COLO829 (cell line): Measurements from ENCODE around the gene ZNF264.
"Not testable (repeated sequence)": the region's sequence is repeated elsewhere in the genome, so short reads cannot be mapped to it uniquely, and the experiment has no call there.

Experiments used
- DNase-seq: peaks from one replicate; pipeline ENCODE4 v3.0.0; 2012; ENCODE audit warnings: low spot score

The ZNF264 gene

DNA sequence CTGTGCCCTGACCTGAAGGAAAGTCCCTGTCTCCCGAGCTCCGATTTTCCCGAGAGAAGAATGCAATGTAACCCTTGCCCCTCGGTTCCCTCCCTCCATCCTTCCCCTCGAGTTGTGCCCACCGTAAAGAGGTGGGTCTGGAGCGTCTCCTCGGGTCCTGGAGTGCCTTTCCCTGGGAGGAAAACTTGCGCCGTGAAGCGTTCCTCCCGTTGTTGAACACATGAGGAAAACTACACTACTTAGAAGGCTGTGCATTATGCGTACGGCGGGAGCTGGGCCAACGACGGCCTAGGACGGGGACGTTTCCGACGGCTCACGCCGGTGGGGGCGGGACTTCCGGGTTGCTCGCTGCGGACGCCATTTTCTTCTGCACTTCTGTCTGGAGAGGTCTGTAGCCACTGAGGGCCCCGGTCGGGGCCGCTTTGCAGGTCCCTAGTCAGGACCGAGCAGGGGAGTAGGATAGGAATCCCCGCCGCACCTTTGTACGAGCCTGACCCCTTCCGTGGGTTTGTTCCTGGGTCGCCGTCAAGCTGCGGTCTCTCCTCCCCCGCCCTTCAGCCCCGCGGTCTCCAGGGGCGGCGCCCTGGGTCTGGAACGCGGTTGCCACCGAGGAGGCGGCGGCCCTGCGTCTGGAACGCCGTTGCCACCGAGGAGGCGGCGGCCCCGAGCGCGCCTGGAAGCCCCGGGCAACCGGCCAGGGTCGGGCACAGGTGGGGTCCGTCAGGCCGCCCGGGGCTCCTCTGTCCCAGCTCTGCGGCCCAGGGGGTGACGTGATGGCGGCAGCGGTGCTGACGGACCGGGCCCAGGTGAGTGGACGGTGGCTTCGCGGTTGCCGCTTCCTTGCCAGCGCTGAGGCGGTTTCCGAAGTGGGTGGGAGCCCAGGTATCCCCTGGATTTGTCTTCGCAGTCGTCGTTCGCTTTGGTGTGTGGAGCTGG, at the start of gene ZNF264:
ZNF264 (plus strand) TSS at position 360 of the 936 bp plus-strand sequence; CDS start at position 774, 414 bp downstream.
- DNase-seq = peak; percentile 76

GRCh38 chr19:57141699-57142098, 49.6 kb upstream of the ZNF264 start:
- no peak for DNase-seq

GRCh38 chr19:57152921-57153320, 38.4 kb upstream of the ZNF264 start:
- no peak for DNase-seq

GRCh38 chr19:57161985-57162539, 29.2 kb upstream of the ZNF264 start:
- DNase-seq = no peak

GRCh38 chr19:57165846-57166245, 25.5 kb upstream of the ZNF264 start:
- no peak for DNase-seq

GRCh38 chr19:57167385-57167784, 23.9 kb upstream of the ZNF264 start, which contains the start of gene DUXA:
Gene DUXA, minus strand, starts transcription at chr19:57167485. Its CDS starts 42 bp downstream, at chr19:57167443.
- DNase-seq = no peak

GRCh38 chr19:57171551-57172081, 19.7 kb upstream of the ZNF264 start:
- DNase-seq = no peak

DNA sequence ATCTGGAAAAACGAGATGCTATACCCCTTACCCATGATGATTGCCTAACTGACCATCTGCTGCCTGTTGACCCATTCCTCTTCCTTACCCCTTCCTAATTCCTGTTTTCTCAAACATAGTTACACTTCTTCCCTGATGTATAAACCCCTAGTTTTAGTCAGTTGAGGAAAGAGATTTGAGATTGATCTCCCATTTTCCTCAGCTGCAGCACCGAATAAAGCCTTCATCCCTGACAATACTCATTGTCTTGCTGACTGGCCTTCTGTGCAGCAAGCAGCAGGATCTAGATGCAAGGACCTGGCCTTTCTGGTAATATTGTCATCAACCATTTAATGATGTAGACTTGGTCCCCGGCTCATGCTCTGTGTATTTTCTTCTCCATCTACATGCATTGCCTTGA, 999 bp upstream of the ZNF264 start:
- no peak for DNase-seq

GRCh38 chr19:57192077-57192420, 749 bp downstream of the ZNF264 start:
- DNase-seq = no peak

- DNase-seq = no peak
These were observed 1.7 kb downstream of the ZNF264 start for GRCh38 chr19:57192993-57193392.

DNA sequence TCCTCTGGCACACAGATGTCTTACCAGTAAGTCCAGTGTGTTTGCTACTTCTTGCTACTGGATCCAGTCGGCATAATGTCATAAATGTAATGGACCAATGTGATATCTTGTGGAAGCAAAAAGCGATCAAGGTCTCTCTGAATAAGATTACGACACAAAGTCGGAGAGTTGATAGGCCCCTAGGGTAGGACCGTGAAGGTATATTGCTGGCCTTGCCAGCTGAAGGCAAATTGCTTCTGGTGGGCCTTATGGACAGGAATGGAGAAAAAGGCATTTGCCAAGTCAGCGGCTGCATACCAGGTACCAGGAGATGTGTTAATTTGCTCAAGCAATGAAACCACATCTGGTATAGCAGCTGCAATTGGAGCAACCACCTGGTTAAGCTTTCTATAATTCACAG, 6.6 kb downstream of the ZNF264 start:
- not testable (repeated sequence) for DNase-seq

DNA sequence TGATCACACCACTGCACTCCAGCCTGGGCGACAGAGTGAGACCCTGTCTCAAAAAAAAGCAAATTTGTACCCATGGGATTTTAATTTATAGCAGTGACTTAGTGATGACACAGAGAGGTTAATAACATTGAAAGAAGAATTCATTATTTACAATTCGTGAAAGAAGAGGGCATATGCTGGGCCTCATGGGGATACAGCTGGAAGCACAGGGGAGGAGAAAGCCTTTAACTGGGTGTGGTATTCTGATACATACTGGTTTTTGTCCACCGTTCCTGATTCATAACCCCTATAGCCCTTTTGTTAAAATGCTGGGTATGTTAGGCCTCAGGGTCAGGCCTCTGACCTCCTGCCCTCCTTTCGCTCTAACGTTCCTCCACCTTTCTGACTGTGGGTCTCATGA, 10.9 kb downstream of the ZNF264 start:
- no peak for DNase-seq

DNA sequence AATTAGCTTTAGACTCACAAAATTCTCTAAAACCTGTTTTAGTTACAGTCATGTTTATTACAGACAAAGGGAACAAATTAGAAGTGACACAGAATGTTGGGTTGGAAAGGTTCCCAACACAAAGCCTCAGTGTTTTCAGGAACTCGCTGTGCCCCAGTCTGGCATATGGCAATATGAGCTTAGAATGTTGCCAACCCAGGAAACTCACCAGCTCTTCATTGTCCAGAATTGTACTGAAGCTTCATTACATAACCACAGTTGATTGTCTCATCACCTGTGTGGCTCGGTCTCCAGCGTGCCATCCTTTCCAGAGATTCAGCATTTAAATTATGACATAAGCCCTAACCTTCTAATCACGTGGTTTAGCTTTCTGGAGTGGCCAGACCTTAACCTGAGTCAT, 19.1 kb downstream of the ZNF264 start:
- DNase-seq = no peak

DNA sequence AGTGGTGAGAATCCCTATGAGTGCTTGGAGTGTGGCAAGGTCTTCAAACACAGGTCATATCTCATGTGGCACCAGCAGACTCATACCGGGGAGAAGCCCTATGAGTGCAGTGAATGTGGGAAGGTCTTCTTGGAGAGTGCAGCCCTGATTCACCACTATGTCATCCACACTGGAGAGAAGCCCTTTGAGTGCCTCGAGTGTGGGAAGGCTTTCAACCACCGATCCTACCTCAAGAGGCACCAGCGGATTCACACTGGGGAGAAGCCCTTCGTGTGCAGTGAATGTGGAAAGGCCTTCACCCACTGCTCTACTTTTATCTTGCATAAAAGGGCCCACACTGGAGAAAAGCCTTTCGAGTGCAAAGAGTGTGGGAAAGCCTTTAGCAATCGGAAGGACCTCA, 20.8 kb downstream of the ZNF264 start:
- DNase-seq = no peak

DNA sequence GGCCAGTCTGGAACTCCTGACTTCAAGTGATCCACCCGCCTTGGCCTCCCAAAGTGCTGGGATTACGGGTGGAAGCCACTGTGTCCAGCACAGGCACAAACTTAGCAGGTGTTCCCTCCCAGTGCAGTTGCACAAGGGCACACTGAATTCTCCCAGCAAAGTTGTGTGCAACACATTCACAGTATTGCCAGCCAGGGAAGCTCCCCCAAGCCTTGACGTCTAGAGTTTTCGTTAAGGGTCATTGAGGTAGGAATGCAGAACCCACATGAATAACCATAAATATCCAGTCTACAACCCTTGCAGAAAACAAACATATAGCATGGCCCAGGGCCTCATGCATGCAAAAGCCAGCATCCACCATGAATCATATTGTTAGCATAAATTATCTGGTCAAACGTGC, 36.2 kb downstream of the ZNF264 start:
- DNase-seq = no peak

DNA sequence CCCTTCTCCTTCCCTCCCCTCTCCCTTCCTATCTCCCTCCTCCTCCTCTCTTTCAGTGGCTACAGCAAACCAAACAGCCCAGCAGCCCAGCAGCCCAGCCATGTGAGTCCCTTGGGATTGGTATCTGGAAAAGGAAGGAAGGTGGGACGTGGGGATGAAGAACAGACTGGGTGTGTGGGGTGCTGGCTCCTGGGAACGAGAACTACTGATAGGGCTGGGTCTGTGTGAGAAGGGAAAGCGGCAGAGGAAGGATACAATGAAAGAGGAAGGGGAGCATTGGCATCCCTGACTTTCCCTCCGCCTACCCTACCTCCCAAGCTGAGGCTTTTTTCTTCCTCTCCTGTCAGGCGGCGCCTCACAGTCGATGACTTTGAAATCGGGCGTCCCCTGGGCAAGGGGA, 40.4 kb downstream of the ZNF264 start:
- DNase-seq = no peak

- no peak for DNase-seq
These were observed 41.9 kb downstream of the ZNF264 start for GRCh38 chr19:57233207-57233606.

- DNase-seq = no peak
These were observed 48.6 kb downstream of the ZNF264 start for GRCh38 chr19:57239982-57240310.

DNA sequence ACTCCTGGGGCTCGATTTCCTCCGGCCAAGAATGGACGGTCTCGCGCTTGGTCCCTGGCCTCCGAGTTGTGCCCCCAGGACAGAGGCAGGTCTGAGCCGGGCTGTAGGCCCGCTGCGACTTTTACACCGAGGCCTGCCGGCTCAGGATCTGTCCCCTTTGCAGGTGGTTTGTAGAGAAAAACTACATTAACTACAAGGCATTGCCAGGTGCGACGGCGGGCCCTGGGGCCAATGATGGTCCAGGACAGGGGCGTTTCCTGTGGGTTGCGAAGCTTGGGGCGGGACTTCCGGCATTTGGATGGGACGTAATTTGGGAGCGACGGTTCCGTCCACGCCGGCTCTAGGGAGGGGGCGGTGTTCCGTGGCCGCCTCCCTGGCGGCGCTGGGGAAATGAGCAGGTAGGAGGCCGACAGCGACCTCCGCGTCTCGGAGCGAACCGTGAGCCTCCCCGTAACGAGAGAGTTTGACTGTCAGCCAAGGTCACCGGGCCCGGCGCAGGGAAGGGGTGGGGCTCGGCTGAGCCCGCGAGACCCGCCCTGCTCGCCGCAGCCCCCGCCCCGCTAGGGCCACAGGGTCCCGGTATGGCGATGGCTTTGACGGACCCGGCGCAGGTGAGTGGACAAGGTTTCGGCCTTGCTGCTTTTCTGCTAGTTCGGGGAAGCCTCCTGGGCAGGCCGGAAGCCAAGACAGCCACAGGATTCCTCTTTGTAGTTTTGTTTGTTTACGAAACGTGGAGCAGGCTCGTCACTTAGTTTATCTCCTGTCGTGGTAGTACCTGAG, 49.2 kb downstream of the ZNF264 start, which contains the start of gene ZNF805:
ZNF805 (plus strand) TSS at position 322 of the 780 bp plus-strand sequence; CDS start at position 582, 260 bp downstream.
- peak; percentile 83 for DNase-seq

GRCh38 chr19:57241176-57241575, 49.9 kb downstream of the ZNF264 start:
- no peak for DNase-seq

- DNase-seq = no peak
These were observed 51.5 kb downstream of the ZNF264 start for GRCh38 chr19:57242821-57243220.

GRCh38 chr19:57244513-57244912, 53.2 kb downstream of the ZNF264 start:
- DNase-seq = no peak
